ENCODE measurements around the gene LRRC34.

DNA sequence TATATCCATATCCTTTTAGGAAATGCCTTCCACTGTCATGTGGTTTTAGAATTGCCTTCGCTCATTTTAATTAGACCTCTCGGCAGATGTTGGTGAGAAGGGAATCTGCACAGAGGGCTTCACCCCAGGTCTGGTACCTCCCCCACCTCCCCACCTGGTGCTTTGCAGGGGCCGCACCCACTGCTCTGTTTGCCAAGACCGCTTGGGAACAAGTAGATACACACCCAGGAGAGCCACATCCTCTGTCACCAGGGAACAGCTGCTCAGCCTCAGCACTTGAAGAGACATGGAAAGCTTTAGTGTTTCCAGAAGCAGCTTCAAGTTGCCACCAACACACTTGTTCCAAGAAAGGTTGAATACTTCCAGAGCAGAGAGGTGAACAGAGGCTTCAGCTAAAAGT is 35.2 kb upstream of the LRRC34 start:
- TF ChIP-seq POLR2A (IDR thresholded peaks at IDR 0.05; ENCODE audit: low read depth, low read length) (no peak), POLR2AphosphoS5 (IDR thresholded peaks at IDR 0.05; ENCODE audit: low read depth, low read length) (no peak), TAF1 (IDR thresholded peaks at IDR 0.05; ENCODE audit: low read depth, low read length) (no peak), POU2F2 (IDR thresholded peaks at IDR 0.05; ENCODE audit: low read depth, low read length) (no peak), PAX5 (IDR thresholded peaks at IDR 0.05; ENCODE audit: insufficient read depth, low read length, severe bottlenecking) (no peak)
